GM21528 (cell line): ENCODE data around the gene IQCC.

ENCODE experiments used
- ATAC-seq: cut with Tn5 transposase; IDR thresholded peaks from one replicate; pipeline ENCODE4 v1.9.1; 2021; ENCODE audit warnings: mild to moderate bottlenecking, moderate library complexity; ENCODE audit not compliant: unreplicated experiment, low FRiP score

Gene IQCC

GRCh38 chr1:32195531-32195930 is 9.9 kb upstream of the IQCC start:
- ATAC-seq: no peak

GRCh38 chr1:32195972-32196823 is 9.3 kb upstream of the IQCC start:
- no peak for ATAC-seq

- ATAC-seq: no peak
These were observed 8.4 kb upstream of the IQCC start for GRCh38 chr1:32197074-32197473.

GRCh38 chr1:32197837-32198236 is 7.6 kb upstream of the IQCC start:
- no peak for ATAC-seq

GRCh38 chr1:32198237-32199042 is 7.0 kb upstream of the IQCC start:
- no peak for ATAC-seq

- no peak for ATAC-seq
These were observed 6.3 kb upstream of the IQCC start for GRCh38 chr1:32199043-32199716.

GRCh38 chr1:32199717-32200072 is 5.8 kb upstream of the IQCC start:
- ATAC-seq: no peak

- peak; percentile 31 for ATAC-seq
These were observed 5.1 kb upstream of the IQCC start, which contains the start of gene CCDC28B for GRCh38 chr1:32200226-32201010. CCDC28B (plus strand) TSS chr1:32200595; CDS start chr1:32201936, 1,341 bp downstream.

- peak; percentile 29 for ATAC-seq
These were observed 4.2 kb upstream of the IQCC start for GRCh38 chr1:32201011-32201855.

GRCh38 chr1:32204943-32205361 is 519 bp upstream of the IQCC start:
- no peak for ATAC-seq

GRCh38 chr1:32208469-32208868 is 3.0 kb downstream of the IQCC start:
- no peak for ATAC-seq

- ATAC-seq: no peak
These were observed 3.4 kb downstream of the IQCC start, which contains the start of gene DCDC2B for GRCh38 chr1:32208891-32209328. DCDC2B (plus strand) TSS chr1:32209089; CDS start chr1:32209094, 5 bp downstream.

- ATAC-seq: no peak
These were observed 10.4 kb downstream of the IQCC start for GRCh38 chr1:32215629-32216480.

GRCh38 chr1:32216566-32216965 is 11.1 kb downstream of the IQCC start:
- no peak for ATAC-seq

GRCh38 chr1:32219022-32219421 is 13.6 kb downstream of the IQCC start:
- ATAC-seq: no peak

GRCh38 chr1:32220746-32221580 is 15.5 kb downstream of the IQCC start:
- ATAC-seq: no peak

GRCh38 chr1:32221581-32221979 is 16.1 kb downstream of the IQCC start:
- no peak for ATAC-seq
